Pancreas (tissue), 10 donors: ENCODE measurements around the gene MSANTD2. TPM values are rescaled to one million over a fixed set of nuclear protein-coding genes. Genes with fewer than 3 reads are reported as not detected.

ENCODE experiments used
- ATAC-seq, 4 donors: fragments of 200-7000 bp; cut with Tn5 transposase; one replicate each; pipeline versions ENCODE4 v1.8.0 to v1.9.1; 2020; ENCODE audit warnings: mild to moderate bottlenecking in 4 of 4, moderate library complexity in 4 of 4
- DNase-seq, 6 donors: peaks; one replicate each; pipeline ENCODE4 v3.0.0-alpha.2; 2020
- FAIRE-seq: peaks from 2 replicates; lab custom pipeline; 2012; peaks lifted over from hg19 to GRCh38; lab: Jason Lieb, UNC
- H3K27ac ChIP-seq, 4 donors: fragments of 200-600 bp; sonication (generic); 1 replicate in 3 of 4; 2 replicates in 1 of 4; pipeline versions ENCODE4 v1.5.0 to v1.8.0; 2020
- H3K27me3 ChIP-seq, 4 donors: fragments of 200-600 bp; one replicate each; pipeline ENCODE4 v1.8.0; 2021
- H3K36me3 ChIP-seq, 3 donors: fragments of 200-600 bp; sonication (generic) in 1 of 3; one replicate each; pipeline versions ENCODE4 v1.5.0 to v1.8.0; 2020 to 2021
- H3K4me1 ChIP-seq, 3 donors: fragments of 200-600 bp; one replicate each; pipeline ENCODE4 v1.8.0; 2021
- H3K4me3 ChIP-seq, 4 donors: fragments of 200-600 bp; sonication (generic) in 2 of 4; one replicate each; pipeline versions ENCODE4 v1.5.0 to v1.8.0; 2020 to 2021
- H3K9me3 ChIP-seq, 4 donors: fragments of 200-600 bp; one replicate each; pipeline ENCODE4 v1.8.0; 2021
- CTCF ChIP-seq, 4 donors: fragments of 200-600 bp; sonication (generic) in 3 of 4; IDR thresholded peaks; one replicate each; pipeline versions ENCODE4 v1.5.0 to v1.8.0; 2021; ENCODE audit warnings: antibody characterized with exemption in 4 of 4
- WGBS, 2 donors: extraction: QIAGEN DNeasy Blood & Tissue Kit; methylation state at CpG; one replicate each; pipeline ENCODE4 v1.1.7; 2013; 5-methylcytosine and 5-hydroxymethylcytosine counted together
- intact Hi-C, 3 donors: fragments of 100-400 bp; cut with DNase I; formaldehyde crosslinking; loops; one replicate each; pipeline versions ENCODE4 v1.11.1 to v1.14.2; 2022
- polyA plus RNA-seq, 2 donors: library from polyadenylated mRNA; stranded (reverse); fragments of 200-250 nt; gene quantifications; one replicate each; pipeline ENCODE4 v1.2.3, GENCODE V29; 2013
- total RNA-seq, 6 donors: library from RNA; stranded (reverse); fragmentation: NEBNext Ultra II Directional in 4 of 6; extraction: Animal tissue kit (Norgen Biotek cat#: 25700) in 4 of 6; gene quantifications; one replicate each; pipeline versions ENCODE4 v1.2.1 to v1.2.4, GENCODE V29; 2021 to 2023
- donor health status: healthy with polysubstance abuse.
- donor health status: DM: no; HTN: no; CAD: no; lungs with moderate emphysema.
- donor health status: DM: no; HTN: no; CAD: no.
- donor health status: control.
- donor health status: control.
- donor health status: Bipolar disorder and iron deficiency.
- donor health status: DM: yes; HTN: yes; CAD: no.
- donor health status: DM: no; HTN: no; CAD: no.
- donor health status: DM: no; HTN: no; CAD: no.
- donor health status: DM: yes; HTN: yes; CAD: no.

The MSANTD2 gene
- total and polyA plus RNA-seq, 8 donors: 4.6 to 23.3 (median 7.1) TPM

- FAIRE-seq: no peak
- no peaks in the 10 kb centered on the region for H3K27me3 ChIP-seq
- intact Hi-C loops: no loop called here
- no peak overlapping the region for H3K27ac ChIP-seq
- H3K4me1 ChIP-seq: no peaks in the 10 kb centered on the region
- no peak for ATAC-seq
- no peak overlapping the region for H3K4me3 ChIP-seq
- DNase-seq: no peak
- 45 to 61% methylated on average over 3 of the region's 3 CpGs for WGBS, 2 donors
- no peaks in the 10 kb centered on the region for H3K36me3 ChIP-seq
- TF ChIP-seq CTCF (IDR thresholded peaks at IDR 0.05): no peak
- H3K9me3 ChIP-seq: no peaks in the 10 kb centered on the region
Observed at GRCh38 chr11:124825876-124826275, 25.7 kb upstream of the MSANTD2 start.

- ATAC-seq (no peak), DNase-seq (no peak), FAIRE-seq (no peak)
- no peak for TF ChIP-seq CTCF (IDR thresholded peaks at IDR 0.05)
- H3K27me3 ChIP-seq: no peaks in the 10 kb centered on the region
- no peaks in the 10 kb centered on the region for H3K9me3 ChIP-seq
- intact Hi-C loops: no loop called here
- no peak overlapping the region for H3K4me3 ChIP-seq
- H3K27ac ChIP-seq: no peak overlapping the region
- H3K4me1 ChIP-seq: no peaks in the 10 kb centered on the region
- WGBS, 2 donors: 47 to 53% methylated on average over 8 of the region's 8 CpGs
- no peaks in the 10 kb centered on the region for H3K36me3 ChIP-seq
Observed at GRCh38 chr11:124823512-124824376, 23.5 kb upstream of the MSANTD2 start.

GRCh38 chr11:124821995-124822730, 22.0 kb upstream of the MSANTD2 start:
- no peaks in the 10 kb centered on the region for H3K27me3 ChIP-seq
- FAIRE-seq (no peak), ATAC-seq (no peak), DNase-seq (no peak)
- H3K27ac ChIP-seq: no peak overlapping the region
- no peaks in the 10 kb centered on the region for H3K9me3 ChIP-seq
- no peak for TF ChIP-seq CTCF (IDR thresholded peaks at IDR 0.05)
- H3K4me3 ChIP-seq: no peak overlapping the region
- no peaks in the 10 kb centered on the region for H3K36me3 ChIP-seq
- no peaks in the 10 kb centered on the region for H3K4me1 ChIP-seq
- WGBS, 2 donors: 38 to 55% methylated on average over 6 of the region's 6 CpGs
- intact Hi-C loops: no loop called here

- 77 to 84% methylated on average over 3 of the region's 3 CpGs for whole genome bisulfite sequencing, 2 donors
- Histone ChIP-seq H3K4me3 (no peak overlapping the region), H3K4me1 (no peaks in the 10 kb centered on the region), H3K27me3 (no peaks in the 10 kb centered on the region), H3K27ac (no peak overlapping the region), H3K36me3 (no peaks in the 10 kb centered on the region), H3K9me3 (no peaks in the 10 kb centered on the region)
- DNase-seq (no peak), FAIRE-seq (no peak), ATAC-seq (no peak)
- intact Hi-C loops: no loop called here
- no peak for TF ChIP-seq CTCF (IDR thresholded peaks at IDR 0.05)
Observed at GRCh38 chr11:124817036-124817435, 16.8 kb upstream of the MSANTD2 start.
